Subcutaneous abdominal adipose tissue (tissue), 5 donors: ENCODE results near the gene MAP7.

ENCODE experiments used
- H3K27ac ChIP-seq: one replicate; pipeline ENCODE4 v1.7.0; 2013; ENCODE audit warnings: low read depth, mild to moderate bottlenecking, inconsistent platforms, low read length, moderate library complexity
- H3K27me3 ChIP-seq, 5 donors: one replicate each; pipeline ENCODE4 v1.7.0; 2013; ENCODE audit warnings: low read length in 5 of 5, inconsistent platforms in 1 of 5; ENCODE audit not compliant: control insufficient read depth in 5 of 5, insufficient read depth in 4 of 5
- H3K36me3 ChIP-seq, 5 donors: one replicate each; pipeline ENCODE4 v1.7.0; 2013; ENCODE audit warnings: low read length in 5 of 5; ENCODE audit not compliant: control insufficient read depth in 5 of 5, insufficient read depth in 5 of 5
- H3K4me1 ChIP-seq, 5 donors: one replicate each; pipeline ENCODE4 v1.7.0; 2013; ENCODE audit warnings: low read length in 5 of 5, mild to moderate bottlenecking in 3 of 5, moderate library complexity in 1 of 5; ENCODE audit not compliant: control insufficient read depth in 5 of 5, insufficient read depth in 5 of 5
- H3K4me3 ChIP-seq, 5 donors: one replicate each; pipeline ENCODE4 v1.7.0; 2013; ENCODE audit warnings: low read length in 5 of 5, low read depth in 1 of 5
- H3K9ac ChIP-seq, 5 donors: one replicate each; pipeline ENCODE4 v1.7.0; 2013; ENCODE audit warnings: low read length in 5 of 5, mild to moderate bottlenecking in 4 of 5, moderate library complexity in 3 of 5
- H3K9me3 ChIP-seq, 5 donors: one replicate each; pipeline ENCODE4 v1.7.0; 2013; ENCODE audit warnings: low read length in 5 of 5; ENCODE audit not compliant: control insufficient read depth in 5 of 5
- donor health status: healthy.
- donor health status: healthy.
- donor health status: healthy.
- donor health status: healthy.
- donor health status: healthy.

The MAP7 gene

GRCh38 chr6:136566851-136567250 lies 16.6 kb upstream of the MAP7 start:
- H3K4me1 ChIP-seq = peaks cover 0 to 6% (median 0%) of the 10 kb centered on the region in 5 donors
- H3K4me3 ChIP-seq = no peak overlapping the region
- no peaks in the 10 kb centered on the region for H3K27me3 ChIP-seq
- H3K9ac ChIP-seq = no peak overlapping the region
- no peak overlapping the region for H3K27ac ChIP-seq
- peaks cover 0 to 6% (median 3%) of the 10 kb centered on the region in 5 donors for H3K9me3 ChIP-seq
- peaks cover 5 to 20% (median 12%) of the 10 kb centered on the region in 5 donors for H3K36me3 ChIP-seq

- H3K4me3 ChIP-seq = no peak overlapping the region
- H3K9me3 ChIP-seq = peaks cover 0 to 3% (median 2%) of the 10 kb centered on the region in 5 donors
- peaks cover 0 to 6% (median 0%) of the 10 kb centered on the region in 5 donors for H3K4me1 ChIP-seq
- peaks cover 8 to 24% (median 14%) of the 10 kb centered on the region in 5 donors for H3K36me3 ChIP-seq
- no peak overlapping the region for H3K27ac ChIP-seq
- no peaks in the 10 kb centered on the region for H3K27me3 ChIP-seq
- no peak overlapping the region for H3K9ac ChIP-seq
Measured at GRCh38 chr6:136566007-136566487, 15.8 kb upstream of the MAP7 start.

- no peak overlapping the region for H3K27ac ChIP-seq
- H3K9me3 ChIP-seq = no peaks in the 10 kb centered on the region
- peaks cover 0 to 6% (median 0%) of the 10 kb centered on the region in 5 donors for H3K4me1 ChIP-seq
- H3K4me3 ChIP-seq = no peak overlapping the region
- no peak overlapping the region for H3K9ac ChIP-seq
- H3K36me3 ChIP-seq = peaks cover 8 to 25% (median 14%) of the 10 kb centered on the region in 5 donors
- no peaks in the 10 kb centered on the region for H3K27me3 ChIP-seq
Measured at GRCh38 chr6:136564180-136564579, 14.0 kb upstream of the MAP7 start.

- Histone ChIP-seq H3K9ac (no peak overlapping the region), H3K4me1 (peaks cover 0 to 6% (median 0%) of the 10 kb centered on the region in 5 donors), H3K9me3 (no peaks in the 10 kb centered on the region), H3K36me3 (peaks cover 8 to 26% (median 14%) of the 10 kb centered on the region in 5 donors), H3K27ac (no peak overlapping the region), H3K4me3 (no peak overlapping the region), H3K27me3 (no peaks in the 10 kb centered on the region)
Measured at GRCh38 chr6:136563386-136564152, 13.3 kb upstream of the MAP7 start.

- no peak overlapping the region for H3K9ac ChIP-seq
- H3K4me1 ChIP-seq = peaks cover 0 to 3% (median 0%) of the 10 kb centered on the region in 5 donors
- no peaks in the 10 kb centered on the region for H3K27me3 ChIP-seq
- H3K36me3 ChIP-seq = peaks cover 7 to 22% (median 13%) of the 10 kb centered on the region in 5 donors
- no peak overlapping the region for H3K4me3 ChIP-seq
- H3K9me3 ChIP-seq = no peaks in the 10 kb centered on the region
- no peak overlapping the region for H3K27ac ChIP-seq
Measured at GRCh38 chr6:136562211-136562610, 12.0 kb upstream of the MAP7 start.

- Histone ChIP-seq H3K36me3 (peaks cover 0 to 9% (median 4%) of the 10 kb centered on the region in 5 donors), H3K27me3 (no peaks in the 10 kb centered on the region), H3K27ac (no peak overlapping the region), H3K4me1 (peaks cover 0 to 17% (median 14%) of the 10 kb centered on the region in 5 donors), H3K9ac (no peak overlapping the region), H3K9me3 (no peaks in the 10 kb centered on the region), H3K4me3 (no peak overlapping the region)
Measured at GRCh38 chr6:136553166-136553787, 3.1 kb upstream of the MAP7 start.

- H3K36me3 ChIP-seq = peaks cover 0 to 4% (median 2%) of the 10 kb centered on the region in 5 donors
Measured at GRCh38 chr6:136552054-136552453, 1.8 kb upstream of the MAP7 start.

GRCh38 chr6:136551103-136551502 lies 881 bp upstream of the MAP7 start:
- Histone ChIP-seq H3K4me1 (peaks cover 0 to 17% (median 14%) of the 10 kb centered on the region in 5 donors), H3K9ac (peak overlapping the region in 2 of 5 donors; percentile 51 to 62), H3K36me3 (peaks cover 0 to 4% (median 0%) of the 10 kb centered on the region in 5 donors), H3K9me3 (no peaks in the 10 kb centered on the region), H3K27ac (no peak overlapping the region), H3K27me3 (no peaks in the 10 kb centered on the region), H3K4me3 (peak overlapping the region in 2 of 5 donors; percentile 65 to 81)

More at GRCh38 chr6:136552054-136552453, 1.8 kb upstream of the MAP7 start:
- H3K9me3 ChIP-seq = no peaks in the 10 kb centered on the region
- no peak overlapping the region for H3K27ac ChIP-seq
- peaks cover 0 to 17% (median 14%) of the 10 kb centered on the region in 5 donors for H3K4me1 ChIP-seq
- H3K9ac ChIP-seq = no peak overlapping the region
- H3K4me3 ChIP-seq = no peak overlapping the region
- no peaks in the 10 kb centered on the region for H3K27me3 ChIP-seq

- no peaks in the 10 kb centered on the region for H3K27me3 ChIP-seq
- peaks cover 0 to 17% (median 14%) of the 10 kb centered on the region in 5 donors for H3K4me1 ChIP-seq
- no peaks in the 10 kb centered on the region for H3K9me3 ChIP-seq
- no peak overlapping the region for H3K27ac ChIP-seq
- H3K9ac ChIP-seq = peak overlapping the region in 4 of 5 donors; percentile 62 to 80 (median 66)
- peak overlapping the region in 4 of 5 donors; percentile 65 to 81 (median 77) for H3K4me3 ChIP-seq
- H3K36me3 ChIP-seq = peaks cover 0 to under 1% (median 0%) of the 10 kb centered on the region in 5 donors
Measured at GRCh38 chr6:136550045-136550329, 235 bp downstream of the MAP7 start.
